ENCODE results near the gene AK2.

GRCh38 chr1:33015216-33015615 lies 21.5 kb downstream of the AK2 start:
- TF ChIP-seq CTCF (conservative IDR thresholded peaks at IDR 0.05), result no peak
- no peak for TF ChIP-seq EZH2 (IDR thresholded peaks at IDR 0.05; ENCODE audit: low read depth)
